HFFc6 (cell line): Measurements from ENCODE around the gene TFDP2. TPM values are rescaled to one million over a fixed set of nuclear protein-coding genes. Genes with fewer than 3 reads are reported as not detected.

Experiments
- DNase-seq: peaks from one replicate; pipeline ENCODE4 v3.0.0-alpha.2; 2018
- H3K27ac Mint-ChIP-seq: 2 replicates; pipeline ENCODE4 v1.8.0; 2020; ENCODE audit warnings: mild to moderate bottlenecking, mixed read lengths
- H3K27me3 Mint-ChIP-seq: 2 replicates; pipeline ENCODE4 v1.8.0; 2021; ENCODE audit warnings: mild to moderate bottlenecking, moderate library complexity, mixed read lengths; ENCODE audit not compliant: insufficient read depth
- H3K36me3 Mint-ChIP-seq: 2 replicates; pipeline ENCODE4 v1.8.0; 2021; ENCODE audit warnings: low read depth, mixed read lengths
- H3K4me1 Mint-ChIP-seq: 2 replicates; pipeline ENCODE4 v1.8.0; 2020; ENCODE audit warnings: low read depth, mixed read lengths
- H3K4me3 Mint-ChIP-seq: 2 replicates; pipeline ENCODE4 v1.8.0; 2020; ENCODE audit warnings: mild to moderate bottlenecking, moderate library complexity, mixed read lengths
- H3K9me3 Mint-ChIP-seq: 2 replicates; pipeline ENCODE4 v1.8.0; 2020; ENCODE audit warnings: mild to moderate bottlenecking, mixed read lengths
- CTCF ChIP-seq: fragments of 200-600 bp; sonication (generic); IDR thresholded peaks from 2 replicates; pipeline ENCODE4 v1.5.0; 2021; ENCODE audit warnings: antibody characterized with exemption, mild to moderate bottlenecking
- total RNA-seq, 6 experiments: library from RNA; stranded (reverse); fragmentation: NEBNext Ultra II Directional; extraction: Animal tissue kit (Norgen Biotek cat#: 25700); gene quantifications; 2 replicates in 1 of 6; 3 replicates in 5 of 6; pipeline ENCODE4 v1.2.3, GENCODE V29; 2021

The TFDP2 gene
- total RNA-seq, 6 experiments from 2014 or later = 22.0 to 34.1 (median 27.6) TPM

- no peak for TF ChIP-seq CTCF
- H3K4me1 Mint-ChIP-seq = peaks cover 16% of the 10 kb centered on the region; the same call in 1 of the 2 replicates
- H3K4me3 Mint-ChIP-seq = no peak overlapping the region
- no peaks in the 10 kb centered on the region for H3K27me3 Mint-ChIP-seq
- H3K9me3 Mint-ChIP-seq = no peaks in the 10 kb centered on the region
- no peak overlapping the region for H3K27ac Mint-ChIP-seq
- H3K36me3 Mint-ChIP-seq = no peaks in the 10 kb centered on the region
- no peak for DNase-seq
These were observed 113.9 kb downstream of the TFDP2 start for GRCh38 chr3:142035308-142035922.

GRCh38 chr3:142033292-142033691 is 116.1 kb downstream of the TFDP2 start:
- no peak for TF ChIP-seq CTCF
- DNase-seq = no peak
- Mint-ChIP-seq H3K27me3 (no peaks in the 10 kb centered on the region), H3K4me1 (peaks cover 36% of the 10 kb centered on the region), H3K9me3 (no peaks in the 10 kb centered on the region), H3K36me3 (no peaks in the 10 kb centered on the region), H3K4me3 (no peak overlapping the region), H3K27ac (no peak overlapping the region)

GRCh38 chr3:142031575-142031974 is 117.8 kb downstream of the TFDP2 start:
- no peaks in the 10 kb centered on the region for H3K27me3 Mint-ChIP-seq
- DNase-seq = no peak
- no peak overlapping the region for H3K27ac Mint-ChIP-seq
- no peaks in the 10 kb centered on the region for H3K36me3 Mint-ChIP-seq
- peaks cover 40% of the 10 kb centered on the region for H3K4me1 Mint-ChIP-seq
- H3K4me3 Mint-ChIP-seq = no peak overlapping the region
- no peaks in the 10 kb centered on the region for H3K9me3 Mint-ChIP-seq
- no peak for TF ChIP-seq CTCF

- H3K27me3 Mint-ChIP-seq = no peaks in the 10 kb centered on the region
- no peak for TF ChIP-seq CTCF
- no peaks in the 10 kb centered on the region for H3K9me3 Mint-ChIP-seq
- H3K4me1 Mint-ChIP-seq = peaks cover 39% of the 10 kb centered on the region
- no peak overlapping the region for H3K4me3 Mint-ChIP-seq
- no peaks in the 10 kb centered on the region for H3K36me3 Mint-ChIP-seq
- H3K27ac Mint-ChIP-seq = no peak overlapping the region
- DNase-seq = no peak
These were observed 119.6 kb downstream of the TFDP2 start for GRCh38 chr3:142029791-142030190.

- Mint-ChIP-seq H3K4me3 (no peak overlapping the region), H3K36me3 (no peaks in the 10 kb centered on the region), H3K27ac (no peak overlapping the region; the same call in 1 of the 2 replicates), H3K4me1 (peaks cover 39% of the 10 kb centered on the region), H3K27me3 (no peaks in the 10 kb centered on the region), H3K9me3 (no peaks in the 10 kb centered on the region)
- no peak for TF ChIP-seq CTCF
- no peak for DNase-seq
These were observed 120.2 kb downstream of the TFDP2 start for GRCh38 chr3:142029052-142029642.
